CD4-positive, alpha-beta T cell treated with Interleukin-10 for 1 hour (primary cell): Measurements from ENCODE around the gene DHRS7.

Experiments used
- DNase-seq: peaks from one replicate; pipeline ENCODE4 v3.0.0-alpha.2; 2020

The DHRS7 gene

DNA sequence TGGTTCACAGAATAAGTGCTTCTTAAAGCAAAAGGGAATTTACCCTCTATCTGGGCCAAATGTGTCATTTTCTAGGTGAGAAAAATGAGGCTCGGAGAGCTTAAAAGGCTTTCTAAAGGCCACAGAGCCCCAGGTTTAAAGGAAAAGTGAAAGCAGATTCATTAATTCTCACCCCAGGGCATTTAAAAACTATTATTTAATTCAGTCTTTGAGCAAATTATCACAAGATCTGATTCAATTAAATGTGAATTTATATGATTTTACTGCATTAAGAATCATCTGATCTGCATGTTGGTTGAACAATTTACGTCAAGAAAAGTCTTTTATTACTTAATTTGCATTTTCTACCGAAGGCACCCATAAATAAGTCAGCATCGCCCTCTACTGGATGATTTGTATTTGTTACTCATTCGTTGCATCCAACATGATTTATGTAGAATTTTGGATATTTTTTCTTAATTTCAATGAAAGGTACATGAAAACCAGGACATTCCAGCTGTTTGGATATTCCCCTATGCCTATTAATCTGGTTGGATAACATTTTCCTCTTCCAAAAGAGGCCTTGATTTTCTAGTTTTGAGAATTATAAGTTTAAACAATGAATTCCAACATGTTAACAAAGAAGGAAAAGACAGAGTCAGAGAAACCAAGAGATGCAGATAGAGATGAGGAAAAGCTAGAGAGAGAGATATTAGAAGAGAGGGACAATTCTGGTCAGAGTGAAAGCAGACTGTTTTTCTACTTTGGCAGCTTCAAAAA is 19.1 kb upstream of the DHRS7 start:
- DNase-seq: peak; percentile 81

DNA sequence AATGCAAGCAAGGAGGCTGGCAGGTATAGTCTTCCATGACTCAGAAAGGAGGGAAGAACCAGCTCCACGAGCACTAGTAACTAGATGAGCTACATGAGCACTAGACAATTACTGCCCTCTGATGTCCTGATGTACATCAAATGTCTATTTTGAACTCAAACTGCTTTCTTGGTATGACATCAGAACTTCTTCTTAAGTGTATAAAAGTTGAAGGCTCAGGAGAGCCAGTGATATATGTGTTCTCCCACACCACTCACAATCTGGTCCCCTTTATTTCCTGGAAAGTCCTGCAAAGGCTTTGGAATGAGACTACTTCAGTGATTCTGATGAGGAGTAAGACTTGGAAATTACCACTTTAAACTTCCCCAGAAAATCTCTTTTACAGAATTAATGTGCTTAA is 18.5 kb upstream of the DHRS7 start:
- DNase-seq: peak; percentile 25

DNA sequence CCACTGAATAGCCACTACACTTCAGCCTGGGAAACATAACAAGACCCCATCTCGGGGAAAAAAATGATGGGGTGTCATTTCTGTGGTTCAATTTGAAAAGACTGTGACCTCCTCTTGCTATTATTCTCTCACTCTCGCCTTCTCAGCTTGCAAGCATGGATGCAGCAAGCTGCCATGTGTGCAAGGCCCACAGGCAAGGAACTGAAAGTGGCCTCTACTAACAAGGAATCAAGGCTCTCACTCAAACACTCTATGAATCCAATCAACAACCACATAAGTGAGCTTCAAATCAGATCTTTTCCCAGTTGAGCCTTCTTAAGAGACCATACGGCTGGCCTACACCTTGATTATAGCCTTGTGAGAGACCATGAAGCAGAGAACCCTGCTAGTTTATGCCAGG is 17.9 kb upstream of the DHRS7 start:
- no peak for DNase-seq

DNA sequence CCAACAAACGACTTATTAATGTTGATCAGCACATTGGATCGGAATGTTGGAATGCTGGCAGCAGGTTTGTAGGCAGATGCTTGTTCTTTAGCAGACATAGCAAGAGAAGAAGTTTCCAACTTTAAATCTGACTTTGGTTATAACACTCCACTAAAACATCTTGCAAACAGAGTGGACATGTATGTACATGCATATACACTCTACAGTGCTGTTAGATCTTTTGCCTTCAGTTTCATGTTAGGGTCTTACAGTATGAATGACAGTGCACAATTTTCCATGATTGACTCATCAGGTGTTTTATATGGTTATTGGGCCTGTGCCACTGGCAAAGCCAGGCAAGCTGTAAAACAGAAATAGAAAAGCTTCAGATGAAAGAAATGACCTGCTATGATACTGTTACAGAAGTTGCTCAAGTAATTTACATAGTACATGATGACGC is 14.3 kb upstream of the DHRS7 start:
- DNase-seq: no peak

DNA sequence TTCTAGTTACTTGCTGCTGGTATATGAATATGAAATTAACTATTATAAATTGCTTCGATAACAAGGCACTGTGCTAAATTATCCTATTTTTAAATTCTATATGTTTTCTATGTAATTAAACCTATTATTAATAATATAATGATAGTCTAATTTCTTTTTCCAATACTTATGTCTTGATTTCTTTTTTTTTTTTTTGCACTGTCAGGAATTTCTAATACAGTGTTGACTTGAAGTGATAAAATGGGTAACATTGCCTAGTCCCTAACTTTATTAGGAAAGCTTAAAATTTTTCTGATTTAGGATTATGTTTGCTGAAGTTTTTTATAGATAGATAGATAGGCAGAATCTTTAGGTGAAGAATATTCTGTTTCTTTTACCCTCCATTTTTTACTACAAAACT is 13.6 kb upstream of the DHRS7 start:
- no peak for DNase-seq

DNA sequence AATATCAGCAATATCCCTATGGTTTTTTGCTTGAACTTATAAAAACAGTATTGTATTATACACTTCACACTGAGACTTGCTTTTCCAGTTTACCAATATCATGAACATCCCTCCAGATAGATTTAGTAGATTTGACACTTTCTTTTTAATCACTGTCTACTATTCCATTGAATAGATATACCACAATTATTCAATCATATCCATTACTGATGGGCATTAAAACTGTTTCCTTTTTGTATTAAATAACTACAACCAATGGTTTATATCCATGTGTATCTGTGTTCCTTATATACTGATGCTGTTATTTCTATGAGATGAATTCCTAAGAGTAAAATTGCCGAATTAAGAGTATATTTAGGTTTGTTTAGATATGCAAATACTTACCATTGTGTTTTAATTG is 13.0 kb upstream of the DHRS7 start:
- no peak for DNase-seq

DNA sequence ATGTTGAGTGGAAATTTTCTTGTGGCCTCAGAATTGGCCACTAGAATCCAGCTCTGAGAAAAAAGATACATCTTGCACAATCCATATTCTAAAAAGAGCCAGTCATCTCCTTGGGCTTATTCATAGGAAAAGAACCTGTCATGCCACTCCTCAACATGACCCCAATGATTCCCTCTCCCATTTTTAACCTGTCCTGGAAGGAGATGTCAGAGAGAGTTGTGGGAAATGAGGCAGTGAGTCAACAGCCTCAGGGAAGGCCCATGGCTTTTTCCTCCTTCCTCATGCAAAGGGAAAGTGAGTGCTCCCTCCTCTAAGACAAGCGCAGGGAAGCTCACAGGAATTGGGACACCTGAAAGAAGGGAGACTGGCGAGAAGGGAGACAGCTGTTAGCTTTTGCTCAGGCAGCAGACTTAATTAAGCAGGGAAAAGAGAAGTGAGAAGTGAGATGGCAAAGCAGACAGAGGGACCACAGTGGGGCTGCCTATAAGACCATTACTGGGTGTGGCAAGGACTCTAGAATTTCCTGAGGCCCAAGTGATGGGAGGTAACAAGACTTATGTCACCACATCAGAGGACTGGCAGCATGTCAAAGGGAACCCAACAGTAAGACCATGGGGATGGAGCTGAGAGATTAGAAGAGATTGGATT is 10.2 kb upstream of the DHRS7 start:
- no peak for DNase-seq

DNA sequence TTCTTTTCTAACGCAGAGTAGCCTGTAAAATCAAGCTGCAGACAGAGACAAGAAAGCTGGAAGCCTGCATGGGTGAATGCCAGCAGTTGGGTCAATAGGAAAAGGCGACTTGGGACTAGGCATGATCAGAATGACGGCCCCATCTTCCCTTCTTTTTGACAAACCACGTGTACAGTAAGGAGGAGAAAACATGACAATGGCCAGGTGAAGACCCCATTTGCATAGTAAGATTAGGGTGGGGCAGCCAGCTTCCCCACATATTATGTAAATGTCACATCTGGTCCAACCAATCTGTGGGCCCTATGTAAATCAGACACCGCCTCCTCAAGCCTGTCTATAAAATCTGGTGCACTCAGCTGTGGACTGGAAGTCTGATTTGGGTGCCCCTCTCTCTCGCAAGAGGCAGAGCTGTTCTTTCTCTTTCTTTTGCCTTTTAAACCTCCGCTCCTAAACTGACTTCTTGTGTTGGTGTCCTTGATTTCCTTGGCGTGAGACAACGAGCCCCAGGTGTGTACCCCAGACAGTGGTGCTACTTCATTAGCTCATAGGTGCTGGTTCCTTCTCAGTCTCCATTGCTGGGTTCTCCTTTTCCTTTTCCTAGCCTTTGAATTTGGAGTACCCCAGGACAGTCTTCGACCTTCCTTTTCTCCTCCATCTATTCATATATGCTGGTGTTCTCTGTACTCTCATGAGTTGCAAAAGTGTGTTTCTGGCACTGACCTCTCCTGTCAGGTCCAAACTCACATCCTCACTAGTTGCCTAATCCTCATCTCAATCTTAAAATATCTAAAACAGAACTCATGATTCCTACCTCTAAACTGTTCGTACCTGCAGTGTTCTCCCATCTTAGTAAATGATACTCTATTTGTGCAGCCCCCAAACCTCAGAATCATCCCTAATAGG is 9.4 kb upstream of the DHRS7 start:
- no peak for DNase-seq

DNA sequence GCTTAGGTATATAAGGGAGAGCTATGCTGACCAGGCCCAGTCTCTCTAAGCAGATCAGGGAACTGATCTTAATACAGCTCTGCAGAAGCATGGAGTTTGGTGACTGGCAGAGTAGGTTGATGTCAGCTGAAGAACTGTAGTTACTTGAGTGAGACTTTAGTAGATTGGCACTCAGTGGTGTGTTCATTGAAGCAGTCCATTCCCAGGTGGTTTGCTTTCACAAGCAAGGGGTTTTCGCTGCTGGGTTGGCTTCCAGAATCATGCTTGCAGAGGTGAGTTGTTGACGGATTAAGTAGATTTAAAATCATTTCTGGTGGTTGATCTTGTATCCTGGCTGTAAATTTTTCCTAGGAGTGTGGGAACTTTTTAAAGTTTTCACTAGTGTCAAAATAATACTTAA is 6.5 kb upstream of the DHRS7 start:
- no peak for DNase-seq

DNA sequence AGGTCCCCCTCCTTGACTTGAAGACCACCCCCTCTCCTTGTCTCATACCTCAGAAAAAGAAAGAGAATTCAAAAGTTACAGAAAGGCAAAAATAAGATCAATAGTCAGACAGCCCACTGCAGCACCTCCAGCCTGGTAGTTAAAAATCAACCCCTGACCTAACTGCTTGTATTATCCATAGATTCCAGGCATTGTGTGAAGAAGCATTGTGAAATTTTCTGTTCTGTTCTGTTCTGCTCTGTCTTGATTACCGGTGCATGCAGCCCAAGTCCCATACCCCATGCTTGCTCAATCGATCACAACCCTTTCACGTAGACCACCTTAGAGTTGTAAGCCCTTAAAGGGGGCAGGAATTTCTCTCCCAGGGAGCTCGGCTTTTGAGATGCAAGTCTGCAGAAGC is 5.8 kb upstream of the DHRS7 start:
- no peak for DNase-seq

DNA sequence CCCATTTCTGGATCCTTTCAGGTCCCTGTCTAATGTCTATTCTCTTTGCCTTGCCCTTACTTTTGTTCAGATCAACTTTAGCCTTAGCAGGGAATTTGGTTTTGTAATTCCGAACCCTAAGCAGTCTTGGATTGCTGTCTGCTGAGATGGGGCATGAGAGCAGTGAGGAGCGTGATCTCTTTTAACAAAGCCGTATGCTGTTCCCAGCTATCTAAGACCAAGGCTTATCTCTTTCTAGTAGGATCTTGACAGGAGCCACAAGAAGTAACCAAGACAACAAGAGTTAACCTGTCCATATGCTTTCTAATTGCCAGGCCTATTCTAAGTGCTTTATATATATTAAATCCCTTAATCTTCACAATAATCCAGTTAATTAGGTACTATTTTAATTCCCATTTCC is 4.5 kb upstream of the DHRS7 start:
- DNase-seq: no peak

DNA sequence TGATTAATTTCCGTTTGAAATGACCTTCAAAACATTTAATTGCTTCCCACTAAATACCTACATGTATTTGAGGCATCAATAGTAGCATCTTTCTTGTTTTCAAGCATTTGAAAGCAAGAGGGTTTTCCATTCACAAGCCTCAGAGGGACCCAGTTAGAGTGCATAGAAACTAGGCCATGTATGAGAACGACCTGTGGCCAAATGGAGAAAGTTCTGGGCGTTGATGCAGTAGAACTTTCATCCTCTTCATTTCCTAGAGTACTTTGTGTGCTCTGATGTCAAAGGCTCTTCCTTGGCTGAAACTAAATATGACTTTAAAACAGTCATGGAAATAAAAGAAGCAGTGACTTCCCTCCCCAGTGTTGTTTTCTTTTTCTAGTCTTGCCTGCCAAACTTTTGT is 944 bp upstream of the DHRS7 start:
- peak; percentile 37 for DNase-seq

DNA sequence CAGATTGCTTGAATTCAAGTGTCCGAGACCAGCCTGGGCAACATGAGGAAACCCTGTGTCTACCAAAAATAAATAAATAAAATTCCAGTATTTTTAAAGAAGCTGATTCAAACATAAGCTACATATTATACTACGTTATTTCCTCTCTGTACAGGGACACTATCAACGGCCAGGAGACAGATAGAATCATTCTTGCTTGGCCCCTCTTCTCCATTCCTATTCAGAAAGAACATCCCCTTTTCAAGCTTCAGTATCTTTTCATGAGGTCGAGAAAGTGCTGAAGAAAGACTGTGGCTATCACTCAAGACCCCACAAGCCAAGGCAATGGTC is 314 bp upstream of the DHRS7 start:
- no peak for DNase-seq

DNA sequence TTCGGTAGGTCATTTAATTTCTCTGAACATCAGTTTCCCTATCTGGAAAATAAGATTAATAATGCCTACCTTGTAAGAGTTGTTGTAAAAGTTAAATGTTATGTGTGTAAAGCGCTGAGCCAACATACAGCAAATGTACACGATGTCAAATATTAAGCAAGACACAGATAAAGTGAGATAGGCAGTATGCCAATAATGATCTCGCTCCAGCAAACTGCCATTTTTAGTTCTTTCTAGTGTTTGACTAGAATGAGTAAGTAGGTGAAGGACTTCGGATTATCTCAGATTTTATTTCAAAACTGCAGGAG is 840 bp downstream of the DHRS7 start:
- DNase-seq: no peak

DNA sequence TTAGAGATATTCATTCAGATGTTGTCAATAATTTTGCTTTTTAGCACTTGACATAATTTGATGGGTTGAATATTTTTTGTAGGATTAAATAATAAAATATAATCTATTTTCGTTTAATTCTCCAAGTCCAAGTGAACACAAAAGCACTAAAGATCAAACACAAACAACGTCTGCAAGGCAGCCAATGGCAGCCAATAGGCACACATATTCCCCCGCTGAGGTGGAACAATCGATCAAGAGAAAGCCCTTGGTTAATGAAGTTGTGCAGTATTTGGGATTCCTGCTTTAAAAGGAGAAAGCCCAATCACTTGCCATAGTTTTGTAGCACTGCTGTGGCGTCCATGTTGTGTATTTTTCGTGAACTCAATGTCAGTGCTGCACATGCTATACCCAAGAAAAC is 1.5 kb downstream of the DHRS7 start:
- no peak for DNase-seq

DNA sequence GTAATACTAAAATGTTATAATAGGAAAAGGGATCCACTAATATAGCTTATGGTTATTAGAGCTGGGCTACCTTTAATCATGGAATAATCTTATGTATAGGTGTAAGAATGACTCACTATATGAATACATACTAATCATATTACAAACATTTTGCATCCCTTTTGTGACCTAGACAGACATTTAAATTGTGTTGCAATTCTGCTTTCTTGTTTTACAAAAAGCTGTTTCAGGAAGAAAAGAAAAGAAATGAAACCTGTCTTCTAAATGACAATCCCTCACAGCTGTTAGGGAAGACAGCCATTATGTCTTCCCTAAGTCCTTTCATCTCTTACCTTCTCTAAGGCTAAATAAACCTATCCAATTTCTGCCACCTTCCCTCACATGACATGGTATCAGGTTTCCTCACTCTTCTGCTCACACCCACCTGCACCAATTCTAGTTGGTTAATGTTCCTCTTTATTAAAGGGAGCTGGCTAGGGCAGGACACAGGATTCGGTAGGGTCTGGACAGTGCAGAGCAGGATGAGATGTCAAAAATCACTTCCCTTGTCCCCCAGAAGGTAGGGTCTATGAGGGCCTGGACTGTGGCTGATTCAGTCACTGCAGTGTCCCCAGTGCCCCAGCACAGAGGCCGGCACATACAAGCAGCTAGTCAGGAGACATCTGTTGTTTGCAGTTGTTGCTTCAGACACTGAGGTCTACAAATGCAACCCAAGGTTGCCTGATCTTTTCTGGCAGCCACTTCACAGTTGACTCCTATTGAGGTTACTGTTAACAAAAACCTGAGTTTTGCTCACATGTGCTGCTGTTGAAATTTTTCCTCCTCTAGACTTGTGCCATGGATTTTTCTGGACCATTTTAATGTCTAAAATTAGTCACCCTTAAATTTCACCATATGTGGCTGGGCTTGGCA is 3.7 kb downstream of the DHRS7 start:
- DNase-seq: no peak

DNA sequence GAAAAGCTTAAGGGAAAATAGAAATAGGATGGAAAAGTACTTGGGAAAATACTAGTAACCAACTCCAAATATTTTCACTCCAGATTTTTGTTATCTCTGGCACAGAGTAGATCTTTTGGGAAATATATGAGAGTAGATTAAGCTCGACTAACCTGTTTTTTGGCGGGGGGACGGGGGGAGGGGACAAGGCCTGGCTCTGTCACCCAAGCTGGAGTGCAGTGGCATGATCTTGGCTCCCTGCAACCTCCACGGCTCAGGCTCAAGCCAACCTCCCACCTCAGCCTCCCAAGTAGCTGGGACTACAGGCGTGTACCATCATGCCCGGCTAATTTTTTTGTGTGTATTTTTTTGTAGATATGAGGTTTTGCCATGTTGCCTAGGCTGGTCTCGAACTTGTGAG is 4.8 kb downstream of the DHRS7 start:
- no peak for DNase-seq

DNA sequence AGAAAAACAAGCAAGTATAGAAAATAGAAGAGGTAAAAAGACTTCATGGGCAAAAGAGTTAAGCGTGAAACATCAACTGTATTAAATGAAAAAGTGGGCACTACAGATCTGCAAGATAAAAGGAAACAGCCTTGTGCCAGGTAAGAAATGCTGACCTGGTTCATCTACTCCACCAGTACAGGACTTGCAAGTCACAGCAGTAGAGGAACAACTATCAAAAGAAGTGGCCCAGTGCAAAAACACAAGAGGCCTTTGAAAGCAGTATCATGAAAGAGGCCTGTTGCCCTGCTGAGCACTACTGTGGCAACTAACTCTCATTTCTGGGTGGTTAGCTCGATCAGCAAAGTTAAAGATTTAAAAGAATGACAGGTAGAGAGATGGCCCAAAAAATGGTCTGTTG is 10.5 kb downstream of the DHRS7 start:
- DNase-seq: no peak

DNA sequence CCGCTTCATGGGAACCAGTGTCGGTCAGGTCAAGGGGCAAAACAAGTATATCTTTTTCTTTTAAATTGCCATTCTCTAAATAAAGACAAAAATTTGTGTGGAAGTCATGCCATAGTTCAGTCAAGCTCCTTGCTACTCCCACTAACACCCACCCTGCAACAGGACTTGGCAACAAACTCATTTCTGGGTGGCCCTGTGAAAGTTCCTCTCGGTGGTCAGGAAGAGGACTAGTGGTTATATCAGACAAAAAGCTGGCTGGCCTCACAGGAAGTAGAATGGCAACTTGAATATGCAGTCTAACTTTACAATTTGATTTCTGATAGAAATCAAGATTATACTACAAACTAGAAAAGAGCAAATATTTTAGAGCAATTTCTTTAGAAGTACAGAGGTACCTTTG is 11.2 kb downstream of the DHRS7 start:
- DNase-seq: peak; percentile 35

DNA sequence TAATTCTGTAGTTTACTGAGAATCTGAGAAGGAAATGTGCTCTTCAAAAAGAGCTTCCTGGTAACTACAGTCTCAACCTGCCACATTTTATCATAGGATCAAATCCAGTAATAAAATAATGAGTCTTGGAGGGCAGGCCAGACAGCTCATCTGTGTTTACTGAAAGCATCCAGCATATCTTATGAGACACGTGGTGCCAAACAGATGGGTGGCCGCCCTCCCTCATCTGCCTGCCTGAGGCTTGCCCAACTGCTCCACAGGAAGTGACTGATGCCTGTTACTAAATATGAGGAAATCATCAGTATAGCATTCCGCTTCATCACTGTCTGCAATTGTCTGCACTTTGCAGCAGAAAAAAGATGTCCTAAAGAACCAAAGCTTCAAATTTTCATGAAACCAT is 13.5 kb downstream of the DHRS7 start:
- peak; percentile 73 for DNase-seq

DNA sequence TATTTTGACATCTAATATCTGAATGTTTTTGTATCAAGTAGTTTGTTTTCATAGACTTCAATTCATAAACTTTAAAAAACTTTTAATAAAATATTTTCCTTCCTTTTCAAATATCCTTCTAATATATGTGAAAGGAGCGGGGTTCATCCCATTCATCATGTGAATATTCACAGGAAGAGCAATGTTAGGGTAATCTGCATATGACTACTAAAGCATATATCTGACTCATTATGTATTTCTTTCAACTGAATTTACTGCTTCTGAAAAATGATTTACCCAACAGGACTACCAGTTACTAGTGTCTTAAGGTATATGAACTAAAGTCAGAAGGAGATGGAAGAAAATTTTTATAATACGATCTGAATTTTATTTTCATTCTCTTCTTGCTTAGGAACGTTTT is 30.5 kb downstream of the DHRS7 start:
- DNase-seq: no peak

DNA sequence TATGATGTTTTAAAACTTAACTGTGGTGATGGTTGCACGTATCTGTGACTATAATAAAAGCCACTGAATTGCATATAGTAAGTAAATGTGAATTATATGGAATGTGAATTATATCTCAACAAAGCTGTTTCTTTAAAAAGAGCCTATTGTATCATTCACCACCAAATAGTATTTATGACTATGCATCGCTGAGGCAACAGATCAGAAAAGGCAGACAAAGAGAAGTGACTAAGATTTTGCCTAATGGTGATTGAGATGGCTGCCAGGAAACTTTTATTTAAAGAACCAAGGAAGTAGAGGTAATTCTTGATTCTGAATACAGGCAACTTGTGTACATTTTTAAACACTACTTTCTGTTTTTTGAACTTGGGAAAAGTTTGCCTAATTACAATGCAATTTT is 31.7 kb downstream of the DHRS7 start:
- DNase-seq: no peak

DNA sequence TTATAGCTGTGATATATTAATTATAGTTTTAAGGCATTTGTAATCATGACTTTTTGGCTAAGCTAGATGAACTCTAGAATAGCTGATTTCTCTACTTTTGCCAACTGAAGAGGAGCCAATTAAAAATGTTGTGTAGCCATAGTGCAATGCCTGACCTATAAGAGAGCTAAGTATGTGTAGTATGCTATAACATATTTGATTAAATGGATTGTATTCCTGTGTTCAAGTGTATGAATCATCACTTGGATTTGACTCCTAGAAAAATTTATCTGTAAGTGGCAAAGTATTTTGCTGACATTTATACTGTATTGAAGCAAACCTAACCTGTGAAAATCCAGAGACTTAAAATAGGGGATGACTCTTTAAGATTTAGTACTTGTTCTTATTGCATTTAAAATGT is 39.3 kb downstream of the DHRS7 start:
- no peak for DNase-seq
